GM19467 (cell line): Measurements from ENCODE around the gene PIM1.
"Not testable (repeated sequence)": the region's sequence is repeated elsewhere in the genome, so short reads cannot be mapped to it uniquely, and the experiment has no call there.

Experiments
- ATAC-seq: cut with Tn5 transposase; IDR thresholded peaks from one replicate; pipeline ENCODE4 v1.9.1; 2021; ENCODE audit warnings: mild to moderate bottlenecking, moderate library complexity; ENCODE audit not compliant: unreplicated experiment

The PIM1 gene

GRCh38 chr6:37169496-37170272, at the start of gene PIM1:
Gene PIM1 (plus strand): TSS chr6:37170152. CDS start chr6:37170576, 424 bp downstream.
- no peak for ATAC-seq

GRCh38 chr6:37121556-37121955, 48.4 kb upstream of the PIM1 start:
- no peak for ATAC-seq

- ATAC-seq = no peak
Measured at GRCh38 chr6:37122861-37123260, 47.1 kb upstream of the PIM1 start.

- ATAC-seq = no peak
Measured at GRCh38 chr6:37123957-37124729, 45.8 kb upstream of the PIM1 start.

- ATAC-seq = no peak
Measured at GRCh38 chr6:37125774-37126492, 44.0 kb upstream of the PIM1 start.

GRCh38 chr6:37126493-37126958, 43.4 kb upstream of the PIM1 start:
- ATAC-seq = no peak

- no peak for ATAC-seq
Measured at GRCh38 chr6:37126961-37127616, 42.9 kb upstream of the PIM1 start.

GRCh38 chr6:37127961-37128862, 41.7 kb upstream of the PIM1 start:
- no peak for ATAC-seq

GRCh38 chr6:37128863-37129443, 41.0 kb upstream of the PIM1 start:
- ATAC-seq = not testable (repeated sequence)

GRCh38 chr6:37129566-37129965, 40.4 kb upstream of the PIM1 start:
- no peak for ATAC-seq

GRCh38 chr6:37130704-37131103, 39.2 kb upstream of the PIM1 start:
- ATAC-seq = no peak

- no peak for ATAC-seq
Measured at GRCh38 chr6:37131104-37131959, 38.6 kb upstream of the PIM1 start.

GRCh38 chr6:37131960-37132253, 38.0 kb upstream of the PIM1 start:
- ATAC-seq = no peak

- ATAC-seq = no peak
Measured at GRCh38 chr6:37134036-37134395, 35.9 kb upstream of the PIM1 start.

GRCh38 chr6:37134396-37135191, 35.4 kb upstream of the PIM1 start:
- no peak for ATAC-seq

GRCh38 chr6:37135835-37136694, 33.9 kb upstream of the PIM1 start:
- no peak for ATAC-seq

- no peak for ATAC-seq
Measured at GRCh38 chr6:37136821-37137200, 33.1 kb upstream of the PIM1 start.
